ENCODE data around the gene MTFR1L.

DNA sequence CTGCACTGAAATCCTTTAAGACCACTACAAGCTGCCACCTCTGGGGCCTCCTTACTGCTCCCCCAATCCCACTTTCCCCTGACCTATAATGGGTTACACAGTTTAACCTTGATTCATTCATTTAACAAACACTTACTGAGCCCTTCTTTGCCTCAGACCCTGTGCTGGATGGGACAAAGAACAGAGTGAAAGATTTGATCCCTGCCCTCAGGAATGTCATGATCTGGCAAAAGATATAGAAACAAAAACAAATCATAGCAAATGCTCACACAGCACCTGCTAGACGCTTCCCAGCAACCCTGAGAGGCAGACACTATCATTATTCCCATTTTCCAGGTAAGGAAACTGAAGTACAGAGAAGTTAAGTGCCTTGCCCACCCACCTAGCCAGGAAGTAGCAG, 46.5 kb downstream of the MTFR1L start:
- TF ChIP-seq, protein P1, sequence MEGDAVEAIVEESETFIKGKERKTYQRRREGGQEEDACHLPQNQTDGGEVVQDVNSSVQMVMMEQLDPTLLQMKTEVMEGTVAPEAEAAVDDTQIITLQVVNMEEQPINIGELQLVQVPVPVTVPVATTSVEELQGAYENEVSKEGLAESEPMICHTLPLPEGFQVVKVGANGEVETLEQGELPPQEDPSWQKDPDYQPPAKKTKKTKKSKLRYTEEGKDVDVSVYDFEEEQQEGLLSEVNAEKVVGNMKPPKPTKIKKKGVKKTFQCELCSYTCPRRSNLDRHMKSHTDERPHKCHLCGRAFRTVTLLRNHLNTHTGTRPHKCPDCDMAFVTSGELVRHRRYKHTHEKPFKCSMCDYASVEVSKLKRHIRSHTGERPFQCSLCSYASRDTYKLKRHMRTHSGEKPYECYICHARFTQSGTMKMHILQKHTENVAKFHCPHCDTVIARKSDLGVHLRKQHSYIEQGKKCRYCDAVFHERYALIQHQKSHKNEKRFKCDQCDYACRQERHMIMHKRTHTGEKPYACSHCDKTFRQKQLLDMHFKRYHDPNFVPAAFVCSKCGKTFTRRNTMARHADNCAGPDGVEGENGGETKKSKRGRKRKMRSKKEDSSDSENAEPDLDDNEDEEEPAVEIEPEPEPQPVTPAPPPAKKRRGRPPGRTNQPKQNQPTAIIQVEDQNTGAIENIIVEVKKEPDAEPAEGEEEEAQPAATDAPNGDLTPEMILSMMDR (IDR thresholded peaks at IDR 0.05) = no peak
- no peak for TF ChIP-seq POLR2A (IDR thresholded peaks at IDR 0.05)

All from heart left ventricle (tissue), 13 donors.